Measurements from ENCODE around the gene ACTR6. TPM values are rescaled to one million over a fixed set of nuclear protein-coding genes. Genes with fewer than 3 reads are reported as not detected.

ACTR6 gene
- total and polyA plus RNA-seq, 9 of the 15 experiments (the other 6 are each of a cell fraction or from before 2014, with no cell fraction given) = 26.1 to 109 (median 70.9) TPM

GRCh38 chr12:100186071-100186470 is 14.5 kb upstream of the ACTR6 start:
- in situ Hi-C loops (cut with MboI) = no loop called here

More at GRCh38 chr12:100186071-100186470, 14.5 kb upstream of the ACTR6 start:
- no TSS peak for BruUV-seq (replicated peaks)
- FAIRE-seq (no peak), ATAC-seq (no peak), DNase-seq (ENCODE audit: extremely low read depth in 1 of 4, low spot score in 3 of 4) (no peak)
- H3K36me3 ChIP-seq (ENCODE audit: control insufficient read depth, insufficient read depth, low read length) = peaks cover 3% of the 10 kb centered on the region; the same call in 1 of the 3 replicates
- H3K4me1 ChIP-seq (replicated peaks in 1 of 2; ENCODE audit: control insufficient read depth in 2 of 2, insufficient read depth in 2 of 2, low read length in 2 of 2) = no peaks in the 10 kb centered on the region; a peak in 1 of 5 replicates
- no peak overlapping the region for H3K4me2 ChIP-seq (ENCODE audit: insufficient read depth, low read length)
- ChIA-PET POLR2A (no interaction called here), CTCF (ENCODE audit: low intra/inter-chr PET ratio) (no interaction called here)
- no peak overlapping the region for H2AFZ ChIP-seq (ENCODE audit: low read depth, low read length)
- no peaks in the 10 kb centered on the region for H3K9me1 ChIP-seq (ENCODE audit: control insufficient read depth, insufficient read depth, low read length)
- H3K9me3 ChIP-seq (replicated peaks; ENCODE audit: control insufficient read depth, insufficient read depth, low read depth, low read length) = no peaks in the 10 kb centered on the region
- H3K4me3 ChIP-seq = no peak overlapping the region
- intact Hi-C loops (cut with micrococcal nuclease) = no loop called here
- 15% methylated on average over 4 of the region's 6 CpGs for WGBS (ENCODE audit: insufficient coverage, low coverage, missing lambda C conversion rate)
- no peaks in the 10 kb centered on the region for H3K79me2 ChIP-seq (ENCODE audit: control insufficient read depth, insufficient read depth, low read length)
- no peak overlapping the region for H3K9ac ChIP-seq (ENCODE audit: insufficient read depth in 1 of 2, low read depth in 2 of 2, low read length in 2 of 2)
- no peaks in the 10 kb centered on the region; a peak in 1 of 5 replicates for H3K27me3 ChIP-seq (ENCODE audit: control insufficient read depth in 2 of 2, insufficient read depth in 2 of 2, low read length in 2 of 2)
- H4K20me1 ChIP-seq (replicated peaks; ENCODE audit: control insufficient read depth, insufficient read depth, low read length) = no peaks in the 10 kb centered on the region
- H3K27ac ChIP-seq (ENCODE audit: extremely low read depth, low read depth, low read length) = no peak overlapping the region
- no peak for TF ChIP-seq CEBPB (tag; IDR thresholded peaks at IDR 0.05)
- no peak for TF ChIP-seq SIRT6 (IDR thresholded peaks at IDR 0.05; ENCODE audit: low read depth, low read length)
- no peak for TF ChIP-seq CREB1 (IDR thresholded peaks at IDR 0.05)
- TF ChIP-seq CREB1 (CRISPR knock-in tag; IDR thresholded peaks at IDR 0.05) = no peak
- TF ChIP-seq LARP7 (IDR thresholded peaks at IDR 0.05) = no peak
- no peak for TF ChIP-seq ZNF282 (CRISPR knock-in tag; IDR thresholded peaks at IDR 0.05)
- no peak for TF ChIP-seq MYBL2 (IDR thresholded peaks at IDR 0.05; ENCODE audit: low read depth)
- TF ChIP-seq MYBL2 (CRISPR knock-in tag; IDR thresholded peaks at IDR 0.05; ENCODE audit: borderline replicate concordance) = no peak
- TF ChIP-seq SAFB2 (IDR thresholded peaks at IDR 0.05; ENCODE audit: borderline replicate concordance, low read depth, low read length, severe bottlenecking) = no peak
- TF ChIP-seq BHLHE40 (IDR thresholded peaks at IDR 0.05; ENCODE audit: low read length) = no peak
- TF ChIP-seq USF2 (CRISPR knock-in tag; IDR thresholded peaks at IDR 0.05) = no peak
- TF ChIP-seq L3MBTL2 (IDR thresholded peaks at IDR 0.05) = no peak
- no peak for TF ChIP-seq CBX8 (IDR thresholded peaks at IDR 0.05; ENCODE audit: borderline replicate concordance, extremely low read depth, low read depth, low read length, poor library complexity, severe bottlenecking)
- TF ChIP-seq HES1 (IDR thresholded peaks at IDR 0.05; ENCODE audit: low read depth) = no peak
- TF ChIP-seq RNF2 (IDR thresholded peaks at IDR 0.05) = no peak
- no peak for TF ChIP-seq MAFK (IDR thresholded peaks at IDR 0.05; ENCODE audit: low read length)
- no peak for TF ChIP-seq NFXL1 (CRISPR knock-in tag; IDR thresholded peaks at IDR 0.05)
- no peak for TF ChIP-seq ZNF280A (IDR thresholded peaks at IDR 0.05; ENCODE audit: low read depth, partially characterized antibody)

All from K562 (cell line).